AG09309 (cell line): ENCODE measurements around the gene MGST3.
"Not testable (repeated sequence)": the region's sequence is repeated elsewhere in the genome, so short reads cannot be mapped to it uniquely, and the experiment has no call there.

Source experiments
- DNase-seq: peaks from one replicate; pipeline ENCODE4 v3.0.0-alpha.2; 2010; ENCODE audit warnings: low read depth
- H3K4me3 ChIP-seq: 2 replicates; pipeline ENCODE4 v1.5.1; 2011; ENCODE audit warnings: mild to moderate bottlenecking, low read depth, low read length, moderate library complexity; ENCODE audit not compliant: control insufficient read depth
- CTCF ChIP-seq: IDR thresholded peaks from 2 replicates; pipeline ENCODE4 v1.5.1; 2011; ENCODE audit warnings: mild to moderate bottlenecking, low read depth, low read length, inconsistent platforms; ENCODE audit not compliant: insufficient read depth, control insufficient read depth; ENCODE audit errors: missing control alignments

MGST3 gene

DNA sequence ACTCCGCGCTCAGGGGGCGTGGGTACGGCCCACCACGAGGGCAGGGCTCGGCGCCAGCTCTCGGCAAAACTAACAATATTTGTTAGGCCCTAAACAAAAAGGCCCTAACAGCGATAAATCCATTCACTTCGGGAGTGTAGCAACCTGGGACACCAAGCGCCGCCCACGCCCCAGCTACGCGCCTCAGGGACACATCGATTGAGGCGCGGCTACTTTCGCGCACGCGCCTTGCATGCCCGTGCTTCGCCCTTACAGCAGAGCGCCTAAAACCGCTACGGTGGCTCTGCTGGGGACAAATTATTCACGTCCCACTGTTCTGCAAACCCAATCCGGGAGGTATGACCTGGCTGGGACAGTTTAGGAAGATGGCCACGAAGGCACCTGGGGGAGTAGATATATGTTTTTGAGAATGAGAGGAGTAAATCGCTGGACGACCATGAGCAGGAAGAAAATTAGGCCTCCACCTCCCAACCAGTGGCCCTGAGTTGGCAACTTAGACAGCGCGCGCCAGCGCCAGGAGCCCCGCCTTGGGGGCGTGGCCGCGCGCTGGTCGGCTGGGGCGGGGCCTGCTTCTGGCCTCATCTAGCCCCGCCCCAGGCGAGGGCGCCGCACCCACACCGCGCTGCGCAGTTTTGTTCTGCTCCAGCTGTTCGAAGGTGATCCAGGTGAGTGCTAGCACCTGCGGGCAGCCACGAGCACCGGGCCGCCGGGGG, at the start of gene MGST3:
Gene MGST3 (plus strand): TSS at position 606 of the 713 bp plus-strand sequence. CDS start 18,614 bp downstream, outside the sequence.
- TF ChIP-seq CTCF: no peak
- DNase-seq: peak; percentile 59
- H3K4me3 ChIP-seq: peak within 1 kb of the TSS; percentile 56

DNA sequence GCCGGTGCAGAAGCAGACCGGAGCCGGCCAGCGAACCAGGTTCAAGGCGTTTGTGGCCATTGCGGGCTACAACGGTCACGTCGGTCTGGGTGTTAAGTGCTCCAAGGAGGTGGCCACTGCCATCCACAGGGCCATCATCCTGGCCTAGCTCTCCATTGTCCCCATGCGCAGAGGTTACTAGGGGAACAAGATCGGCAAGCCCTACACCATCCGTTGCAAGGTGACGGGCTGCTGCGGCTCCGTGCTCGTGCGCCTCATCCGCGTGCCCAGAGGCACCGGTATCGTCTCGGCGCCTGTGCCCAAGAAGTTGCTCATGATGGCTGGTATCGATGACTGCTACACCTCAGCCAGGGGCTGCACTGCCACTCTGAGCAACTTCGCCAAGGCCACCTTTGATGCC, 49.1 kb upstream of the MGST3 start:
- no peak for DNase-seq
- H3K4me3 ChIP-seq: no peak overlapping the region
- TF ChIP-seq CTCF: no peak

DNA sequence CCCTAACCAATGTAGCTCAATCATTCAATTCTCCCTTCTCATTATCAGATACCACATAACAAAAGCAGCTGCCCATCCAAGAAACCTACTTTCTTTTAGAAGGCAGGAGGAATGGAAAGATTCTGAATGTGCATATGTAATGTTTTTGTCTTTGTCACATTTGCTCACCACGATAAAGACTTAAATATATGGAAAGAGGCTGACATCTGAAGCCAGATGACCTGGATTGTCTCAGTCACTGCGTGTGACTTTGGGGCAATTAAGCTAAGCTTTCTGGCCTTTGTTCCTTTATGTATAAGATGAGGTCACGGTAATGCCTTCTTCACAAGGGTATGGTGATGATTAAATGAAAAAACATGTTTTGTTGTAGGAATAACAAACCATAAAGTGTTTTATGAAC, 44.6 kb upstream of the MGST3 start:
- H3K4me3 ChIP-seq: no peak overlapping the region
- no peak for TF ChIP-seq CTCF
- no peak for DNase-seq

DNA sequence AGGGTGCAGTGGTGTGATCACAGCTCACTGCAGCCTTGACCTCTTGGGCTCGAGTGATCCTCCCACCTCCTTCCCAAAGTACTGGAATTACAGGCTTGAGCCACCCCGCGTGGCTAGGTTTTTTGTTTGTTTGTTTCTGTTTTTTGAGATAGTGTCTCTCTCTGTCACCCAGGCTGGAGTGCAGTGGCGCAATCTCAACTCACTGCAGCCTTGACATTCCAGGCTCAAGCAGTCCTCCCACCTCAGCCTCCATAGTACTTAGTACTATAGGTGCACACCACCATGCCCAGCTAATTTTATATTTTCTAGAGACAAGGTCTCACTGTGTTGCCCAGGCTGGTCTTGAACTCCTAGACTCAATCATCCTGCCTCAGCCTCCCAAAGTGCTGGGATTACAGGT, 39.6 kb upstream of the MGST3 start:
- not testable (repeated sequence) for H3K4me3 ChIP-seq, DNase-seq

DNA sequence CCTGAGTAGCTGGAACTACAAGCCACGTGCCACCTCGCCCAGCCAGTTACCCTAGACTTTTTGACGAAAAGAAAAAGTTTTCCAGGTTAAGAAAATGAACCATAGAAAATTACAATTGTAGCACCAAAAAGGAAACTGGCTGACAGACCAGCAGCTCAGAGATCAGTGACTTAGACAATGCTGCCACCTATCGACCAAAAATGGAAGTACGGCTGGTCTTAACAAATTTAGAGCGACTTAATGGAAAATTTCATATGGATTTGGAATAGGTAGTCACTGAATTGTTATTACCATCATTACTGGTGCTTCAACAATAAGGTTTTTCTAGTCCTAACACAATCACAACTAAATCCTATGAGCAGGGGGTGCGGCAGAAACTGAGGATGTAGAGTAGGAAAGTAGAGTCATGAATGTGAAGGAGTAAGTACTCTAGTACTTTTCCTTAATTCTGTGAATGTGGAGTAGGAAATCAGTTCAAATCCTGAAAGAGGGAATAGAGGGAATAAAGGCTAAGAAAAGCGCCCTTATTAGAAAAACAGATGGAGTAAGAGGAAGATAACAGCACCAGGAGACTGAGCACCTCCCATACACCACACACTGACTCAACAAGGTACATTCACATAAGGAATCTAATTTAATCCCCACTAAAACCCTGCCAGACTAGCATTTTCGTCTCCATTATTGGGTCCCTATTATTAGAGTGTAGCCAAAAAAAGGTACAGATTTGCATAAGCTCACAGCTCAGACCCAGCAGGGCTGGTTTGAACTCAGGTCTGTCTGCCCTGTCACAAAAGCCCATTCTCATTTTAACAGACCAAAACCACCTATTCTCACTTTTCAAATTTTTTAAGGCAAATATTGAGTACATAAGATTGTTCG, 37.9 kb upstream of the MGST3 start:
- TF ChIP-seq CTCF: peak; percentile 84
- no peak overlapping the region for H3K4me3 ChIP-seq
- DNase-seq: peak; percentile 39

GRCh38 chr1:165595246-165595938, 35.6 kb upstream of the MGST3 start:
- no peak overlapping the region for H3K4me3 ChIP-seq
- DNase-seq: peak; percentile 18
- TF ChIP-seq CTCF: no peak
